Activated CD4-positive, CD25-positive, alpha-beta regulatory T cell treated with anti-CD3 and anti-CD28 coated beads, Interleukin-2, amount 50 U/mL, for 72 hours (primary cell): ENCODE measurements around the gene SHE.
"Not testable (repeated sequence)": the region's sequence is repeated elsewhere in the genome, so short reads cannot be mapped to it uniquely, and the experiment has no call there.

Source experiments
- DNase-seq: peaks from one replicate; pipeline ENCODE4 v3.0.0; 2021

Gene SHE

GRCh38 chr1:154512760-154513159 is 10.5 kb upstream of the SHE start:
- no peak for DNase-seq

GRCh38 chr1:154503898-154504297 is 1.7 kb upstream of the SHE start:
- no peak for DNase-seq

- no peak for DNase-seq
Measured at GRCh38 chr1:154502744-154503115, 518 bp upstream of the SHE start.

DNA sequence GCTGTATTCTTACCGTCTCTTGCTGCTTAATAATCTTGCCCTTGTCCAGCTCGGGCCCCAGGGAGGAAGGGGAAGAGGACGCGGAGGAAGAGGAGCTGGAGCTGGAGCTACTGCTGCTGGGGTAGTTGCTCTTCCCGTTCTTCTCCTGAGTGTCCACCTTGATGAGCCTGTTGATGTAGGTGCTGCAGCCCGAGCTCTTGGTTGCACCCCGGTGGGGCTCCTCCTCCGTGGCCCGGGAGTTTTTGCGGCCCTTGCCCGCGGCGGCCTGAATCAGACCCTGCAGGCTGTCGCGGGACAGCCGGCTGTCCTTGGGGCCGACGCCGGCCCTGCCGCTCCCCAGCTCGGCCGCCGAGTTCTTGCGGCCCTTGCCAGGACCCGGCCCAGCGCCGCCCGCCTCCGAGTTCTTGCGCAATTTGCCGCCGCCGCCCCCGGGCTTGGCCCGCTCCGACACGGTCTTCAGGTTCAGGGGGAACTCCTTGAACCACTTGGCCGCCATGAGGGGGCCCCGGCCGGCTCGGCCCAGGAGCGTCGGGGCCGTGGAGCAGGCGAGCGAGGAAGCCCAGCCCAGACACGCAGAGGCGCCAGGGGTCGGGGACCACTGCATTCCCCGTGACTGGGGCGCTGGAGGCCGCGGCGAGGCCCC is 668 bp downstream of the SHE start:
- DNase-seq, result no peak

- DNase-seq, result no peak
Measured at GRCh38 chr1:154500533-154500932, 1.7 kb downstream of the SHE start.

DNA sequence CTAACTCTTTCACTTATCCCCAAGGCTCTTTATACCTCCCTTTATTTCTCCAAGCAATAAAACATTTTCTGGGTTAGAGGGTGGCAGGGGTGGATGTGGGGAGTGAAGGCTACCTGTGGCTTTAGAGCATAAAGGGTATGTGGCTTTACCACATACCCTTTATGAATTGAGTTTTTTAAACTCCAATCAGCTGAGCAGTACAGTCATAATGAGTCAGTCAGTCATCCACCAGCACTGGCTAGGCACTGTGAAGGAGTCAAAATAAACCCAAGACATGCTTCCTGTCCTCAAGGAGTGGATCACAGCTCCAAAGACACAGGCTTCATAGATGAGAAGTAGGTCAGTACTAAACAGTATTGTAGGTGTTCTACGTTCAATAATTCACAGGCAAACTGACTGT is 2.8 kb downstream of the SHE start:
- DNase-seq, result no peak

GRCh38 chr1:154497026-154497806 is 5.0 kb downstream of the SHE start:
- no peak for DNase-seq

DNA sequence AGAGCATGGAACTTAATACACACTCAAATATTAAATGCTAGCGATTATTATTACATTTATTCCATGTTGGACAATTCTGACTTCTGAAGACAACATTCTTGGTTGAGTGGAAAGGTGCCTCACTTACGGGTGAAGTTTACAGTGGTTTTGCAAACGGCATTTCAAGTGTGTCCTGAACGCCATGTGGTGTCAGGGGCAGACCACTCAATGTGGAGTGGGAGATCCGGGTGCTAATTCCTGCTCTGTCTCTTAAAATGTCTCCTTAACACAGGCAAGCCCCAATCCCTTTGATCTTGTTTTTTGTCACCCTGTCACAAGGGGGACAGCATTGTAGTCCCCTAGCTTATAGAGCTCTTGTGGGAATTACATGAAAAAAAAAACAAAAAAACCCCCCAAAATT is 5.8 kb downstream of the SHE start:
- DNase-seq, result no peak

GRCh38 chr1:154495496-154496273 is 6.5 kb downstream of the SHE start:
- DNase-seq, result no peak

DNA sequence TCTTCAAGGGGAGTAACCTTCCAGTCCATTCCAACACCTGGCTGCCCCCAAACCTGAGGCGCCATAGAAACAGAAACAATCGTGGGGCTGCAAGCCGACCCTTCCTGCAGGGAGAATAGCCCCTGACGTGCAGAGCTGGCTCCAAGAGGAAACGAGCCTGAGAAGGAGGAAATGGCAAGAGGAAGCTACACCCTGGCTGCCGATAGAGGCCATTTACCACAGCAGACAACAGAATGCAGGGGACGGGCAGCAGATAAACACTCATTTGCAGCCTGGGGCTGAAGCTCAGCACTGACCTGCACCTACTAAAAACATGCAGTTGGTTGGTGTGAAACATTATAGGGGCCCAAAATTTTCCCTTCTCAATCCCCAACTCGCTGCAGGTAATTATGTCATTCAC is 8.9 kb downstream of the SHE start:
- no peak for DNase-seq

DNA sequence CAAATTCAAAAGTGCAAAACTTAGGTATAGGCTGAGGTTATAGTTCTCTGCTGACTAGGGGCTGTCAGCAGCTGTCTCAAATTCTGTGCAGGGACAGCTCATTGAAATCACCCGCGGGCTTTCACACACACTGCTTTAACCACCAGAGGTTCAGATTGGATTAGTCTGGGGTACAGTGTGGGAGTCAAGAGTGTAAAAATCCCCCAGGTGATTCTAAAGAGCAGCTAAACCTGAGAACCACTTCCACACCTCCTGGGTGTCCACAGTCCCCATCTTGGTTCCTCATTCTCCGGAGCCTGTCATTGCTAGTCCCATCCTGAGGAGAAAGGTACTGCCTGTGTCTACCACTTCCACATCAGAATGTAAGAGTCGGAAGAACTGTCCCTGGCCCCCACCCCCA is 10.1 kb downstream of the SHE start:
- no peak for DNase-seq

DNA sequence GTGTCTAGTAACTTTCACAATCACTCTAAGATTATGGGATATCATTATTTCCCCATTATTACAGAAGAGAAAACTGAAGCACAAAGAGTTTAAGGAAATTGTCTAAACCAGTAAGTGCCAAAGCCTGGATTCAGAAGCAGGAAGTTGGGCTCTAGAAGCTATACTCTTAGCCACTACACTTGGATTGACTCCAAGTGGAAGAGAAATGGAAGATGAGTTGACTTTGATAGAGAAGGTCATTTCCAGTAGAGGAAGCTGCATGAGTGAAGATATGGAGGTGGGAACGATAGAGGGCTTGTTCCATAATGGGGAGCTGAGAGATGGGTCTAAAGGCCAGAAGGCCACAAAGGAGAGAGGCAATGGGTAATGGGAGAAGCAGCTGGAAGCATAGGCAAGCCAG is 11.9 kb downstream of the SHE start:
- DNase-seq, result no peak

DNA sequence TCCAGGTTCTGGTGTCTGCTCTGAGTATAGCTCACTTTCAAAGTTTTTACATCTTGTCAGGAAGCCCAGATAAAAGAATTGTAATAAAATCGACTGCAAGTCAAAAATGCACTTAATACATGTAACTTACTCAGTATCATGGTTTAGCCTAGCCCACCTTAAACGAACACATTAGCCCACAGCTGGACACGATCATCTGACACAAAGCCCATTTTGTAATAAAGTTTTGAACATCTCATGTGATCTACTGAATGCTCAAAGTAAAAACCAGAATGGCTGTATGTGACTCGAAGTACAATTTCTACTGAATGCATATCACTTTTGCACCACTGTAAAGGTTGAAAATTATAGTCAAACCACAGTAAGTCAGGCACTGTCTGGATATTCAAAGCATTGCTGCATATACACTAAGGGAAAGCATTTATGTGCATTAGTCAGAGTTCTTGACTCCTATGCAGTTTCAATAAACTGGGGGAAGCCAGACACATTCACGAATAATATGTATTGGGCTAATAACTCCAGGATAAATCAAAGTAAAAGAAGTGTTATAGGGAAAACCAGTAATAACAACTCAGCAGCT is 12.4 kb downstream of the SHE start:
- no peak for DNase-seq

GRCh38 chr1:154488922-154489321 is 13.3 kb downstream of the SHE start:
- no peak for DNase-seq

DNA sequence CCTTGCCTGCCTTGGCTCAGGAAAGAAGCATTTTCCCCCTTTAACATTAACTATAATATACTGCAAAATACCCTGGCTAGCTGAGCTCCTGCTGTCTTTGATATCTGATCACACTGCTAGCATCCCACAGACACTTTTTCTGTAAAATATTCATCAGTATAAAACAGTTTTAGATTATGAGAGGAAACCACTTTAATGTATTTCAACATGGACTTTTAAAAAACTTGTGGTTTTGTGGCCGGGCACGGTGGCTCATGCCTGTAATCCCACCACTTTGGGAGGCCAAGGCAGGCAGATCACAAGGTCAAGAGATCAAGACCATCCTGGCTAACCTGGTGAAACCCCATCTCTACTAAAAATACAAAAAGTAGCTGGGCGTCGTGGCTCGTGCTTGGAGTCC is 15.5 kb downstream of the SHE start:
- not testable (repeated sequence) for DNase-seq

DNA sequence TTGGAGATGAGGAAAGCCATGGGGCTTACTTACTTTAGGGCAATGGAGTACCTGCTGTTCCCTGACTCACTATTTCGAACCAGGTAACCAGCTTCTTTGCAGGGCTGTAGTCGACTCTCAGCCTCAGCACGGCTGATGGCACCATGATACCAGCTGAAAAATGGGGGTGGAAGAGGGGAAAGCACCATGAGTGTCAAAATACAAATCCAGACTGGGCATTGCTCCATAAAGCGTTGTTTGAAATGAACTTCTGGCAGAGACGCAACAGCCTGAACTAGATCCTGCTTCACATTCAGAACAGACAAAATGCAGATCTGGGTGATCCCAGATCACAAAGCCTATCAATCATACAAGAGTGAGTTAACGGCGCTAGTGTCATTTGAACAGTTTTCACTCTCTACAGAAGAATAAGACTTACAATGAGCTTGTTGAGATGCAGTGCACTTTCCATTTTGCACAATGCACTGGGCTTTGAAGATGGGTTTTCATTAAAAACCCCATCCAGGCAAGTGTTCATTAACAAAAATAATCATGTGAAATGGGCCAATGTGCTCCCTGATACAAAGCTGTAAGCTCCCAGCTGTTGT is 16.2 kb downstream of the SHE start:
- DNase-seq, result no peak

DNA sequence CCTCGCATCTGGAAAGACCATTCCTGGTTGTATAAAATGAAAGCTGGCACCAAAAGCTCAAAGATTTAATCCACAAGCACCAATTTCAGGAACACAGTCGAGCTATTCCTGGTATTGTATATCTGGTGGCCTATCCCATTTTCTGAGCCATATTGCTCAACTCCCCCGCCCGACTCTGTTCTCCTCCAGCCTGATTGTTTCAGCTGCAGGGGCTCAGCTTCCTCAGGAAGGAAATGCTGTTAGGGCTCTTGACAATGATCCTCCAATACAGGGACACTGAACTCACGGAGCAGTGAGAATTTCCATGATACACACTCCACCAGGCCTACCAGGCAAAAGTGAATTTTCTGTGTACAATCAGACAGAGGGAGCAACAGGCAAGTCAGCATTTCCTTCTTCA is 17.1 kb downstream of the SHE start:
- no peak for DNase-seq

DNA sequence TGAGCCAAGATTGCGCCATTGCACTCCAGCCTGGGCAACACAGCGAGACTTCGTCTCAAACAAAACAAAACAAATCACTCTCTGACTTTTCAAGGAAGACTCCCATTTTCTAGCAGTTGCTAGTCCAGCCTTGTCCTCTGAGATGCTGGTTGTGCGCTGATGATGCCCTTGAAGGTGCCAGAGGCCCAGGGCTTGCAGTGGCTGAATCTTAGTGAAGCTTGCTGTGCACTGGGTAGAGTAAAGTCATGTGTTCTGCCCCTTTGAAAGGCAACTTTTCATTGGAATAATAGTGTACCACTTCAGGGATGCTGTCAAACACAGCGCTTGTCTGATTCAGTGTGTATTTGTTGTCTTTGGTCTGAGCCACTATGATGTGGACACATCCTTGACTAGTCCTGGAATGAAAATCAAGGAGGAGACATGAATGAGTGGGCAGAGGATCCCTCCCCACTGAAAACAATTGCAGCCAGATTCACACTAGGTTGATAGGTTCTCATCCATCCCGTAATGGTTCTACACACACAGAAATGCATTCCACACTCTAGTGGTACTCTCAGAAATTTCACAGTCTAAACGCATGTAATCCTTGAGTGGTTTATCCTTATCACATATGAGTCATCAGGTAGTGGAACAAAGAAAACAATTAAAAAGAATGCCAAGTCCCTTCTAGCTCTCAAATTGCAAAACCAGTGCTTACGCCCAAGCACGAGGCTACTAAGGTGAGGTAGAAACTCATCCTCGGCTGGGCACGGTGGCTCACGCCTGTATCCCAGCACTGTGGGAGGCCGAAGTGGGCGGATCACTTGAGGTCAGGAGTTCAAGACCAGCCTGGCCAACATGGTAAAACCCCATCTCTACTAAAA is 18.0 kb downstream of the SHE start:
- DNase-seq, result no peak

DNA sequence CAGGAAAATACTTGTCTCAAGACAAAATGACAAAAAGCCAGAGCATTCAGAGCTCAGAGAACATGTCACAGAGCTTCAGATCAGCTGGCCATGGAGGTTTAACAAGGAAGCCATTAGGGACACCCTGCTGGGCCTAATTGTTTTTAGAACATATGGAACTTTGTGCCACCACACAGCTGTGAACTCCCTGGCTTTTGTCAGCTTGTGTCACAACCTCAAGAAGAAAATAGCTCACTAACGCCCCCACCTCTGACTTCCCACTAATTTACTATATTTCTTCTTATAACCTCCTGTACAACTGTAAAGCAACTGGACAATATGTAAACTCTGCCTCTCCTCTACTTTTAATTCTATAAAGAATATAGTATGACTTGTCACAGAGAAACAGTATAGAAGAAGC is 21.2 kb downstream of the SHE start:
- DNase-seq, result no peak

DNA sequence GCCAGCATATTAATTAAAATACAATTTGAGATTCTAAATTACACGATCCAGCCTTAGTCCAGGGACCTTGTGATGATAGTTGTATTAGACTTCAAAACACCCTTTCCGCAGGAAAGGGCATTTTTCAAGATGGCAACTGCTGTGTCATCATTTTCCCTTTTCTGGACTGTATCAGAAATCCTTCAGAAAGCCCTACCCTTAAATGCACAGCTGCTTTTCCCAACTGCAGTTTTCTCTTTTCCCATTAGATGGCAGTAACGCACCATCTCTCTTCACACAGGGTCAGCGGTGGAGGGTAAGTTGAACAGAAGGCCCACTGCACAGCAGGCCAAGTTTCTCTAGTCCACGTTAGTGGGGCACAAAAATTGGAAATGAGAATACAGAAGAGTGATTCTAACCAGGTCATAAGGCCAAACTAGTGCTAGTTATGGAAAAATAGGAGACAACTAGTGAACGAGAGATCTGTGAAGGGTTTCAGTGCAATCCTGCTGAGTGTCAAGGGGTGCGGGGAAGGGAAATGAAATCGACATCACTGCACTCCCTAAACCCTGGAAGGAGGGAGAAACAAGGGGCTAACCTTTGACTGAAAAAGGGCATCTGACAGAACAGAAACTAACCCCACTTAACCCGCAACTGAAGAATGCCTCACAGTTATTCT is 22.3 kb downstream of the SHE start:
- peak; percentile 50 for DNase-seq

DNA sequence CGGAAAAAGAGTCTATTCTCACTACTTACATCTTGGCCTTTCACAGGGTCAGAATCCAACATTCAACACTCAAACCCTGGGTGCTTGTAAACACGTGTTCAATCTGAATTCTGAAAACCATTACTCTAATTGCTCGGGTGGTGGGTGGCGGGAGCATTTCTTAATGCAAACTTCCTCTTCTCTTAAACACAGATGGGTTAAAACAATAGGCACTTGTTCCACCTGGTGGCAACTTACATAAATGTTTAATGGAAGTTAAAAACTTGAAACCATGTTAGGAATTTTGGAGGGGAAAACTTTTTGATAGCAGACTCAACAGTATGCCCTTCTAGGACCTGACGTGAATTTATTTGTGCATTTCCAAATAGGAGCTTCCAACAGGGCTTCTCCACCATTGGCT is 23.6 kb downstream of the SHE start:
- no peak for DNase-seq

GRCh38 chr1:154478013-154478412 is 24.2 kb downstream of the SHE start:
- no peak for DNase-seq
